Peyer's patch (tissue), 4 donors: Measurements from ENCODE around the gene CDC37.
A peak's percentile ranks its signal among the peaks of the same experiment; 100 is the strongest.

Source experiments
- POLR2A ChIP-seq, 2 donors: fragments of 450-650 bp; IDR thresholded peaks; one replicate each; pipeline ENCODE4 v1.5.1; 2017; ENCODE audit warnings: antibody characterized with exemption in 2 of 2, mild to moderate bottlenecking in 2 of 2, moderate library complexity in 2 of 2
- TF ChIP-seq, protein P1 (sequence below), 6 experiments: fragments of 450-650 bp in 4 of 6; fragments of 200-600 bp in 2 of 6; sonication (generic) in 1 of 6; IDR thresholded peaks; one replicate each; pipeline ENCODE4 v1.5.1; 2017 to 2019; ENCODE audit warnings: antibody characterized with exemption in 6 of 6, mild to moderate bottlenecking in 3 of 6, moderate library complexity in 1 of 6

GRCh38 chr19:10403137-10404021, at the start of gene CDC37:
- TF ChIP-seq, protein P1, sequence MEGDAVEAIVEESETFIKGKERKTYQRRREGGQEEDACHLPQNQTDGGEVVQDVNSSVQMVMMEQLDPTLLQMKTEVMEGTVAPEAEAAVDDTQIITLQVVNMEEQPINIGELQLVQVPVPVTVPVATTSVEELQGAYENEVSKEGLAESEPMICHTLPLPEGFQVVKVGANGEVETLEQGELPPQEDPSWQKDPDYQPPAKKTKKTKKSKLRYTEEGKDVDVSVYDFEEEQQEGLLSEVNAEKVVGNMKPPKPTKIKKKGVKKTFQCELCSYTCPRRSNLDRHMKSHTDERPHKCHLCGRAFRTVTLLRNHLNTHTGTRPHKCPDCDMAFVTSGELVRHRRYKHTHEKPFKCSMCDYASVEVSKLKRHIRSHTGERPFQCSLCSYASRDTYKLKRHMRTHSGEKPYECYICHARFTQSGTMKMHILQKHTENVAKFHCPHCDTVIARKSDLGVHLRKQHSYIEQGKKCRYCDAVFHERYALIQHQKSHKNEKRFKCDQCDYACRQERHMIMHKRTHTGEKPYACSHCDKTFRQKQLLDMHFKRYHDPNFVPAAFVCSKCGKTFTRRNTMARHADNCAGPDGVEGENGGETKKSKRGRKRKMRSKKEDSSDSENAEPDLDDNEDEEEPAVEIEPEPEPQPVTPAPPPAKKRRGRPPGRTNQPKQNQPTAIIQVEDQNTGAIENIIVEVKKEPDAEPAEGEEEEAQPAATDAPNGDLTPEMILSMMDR (IDR thresholded peaks at IDR 0.05): no peak
- TF ChIP-seq POLR2A (IDR thresholded peaks at IDR 0.05): peak; percentile 57 to 78
